ENCODE results near the gene SURF6.

The SURF6 gene

GRCh38 chr9:133347985-133348717 lies 12.2 kb upstream of the SURF6 start, which contains the start of the genes MED22 and RPL7A (continued):
- TF ChIP-seq, protein P1, sequence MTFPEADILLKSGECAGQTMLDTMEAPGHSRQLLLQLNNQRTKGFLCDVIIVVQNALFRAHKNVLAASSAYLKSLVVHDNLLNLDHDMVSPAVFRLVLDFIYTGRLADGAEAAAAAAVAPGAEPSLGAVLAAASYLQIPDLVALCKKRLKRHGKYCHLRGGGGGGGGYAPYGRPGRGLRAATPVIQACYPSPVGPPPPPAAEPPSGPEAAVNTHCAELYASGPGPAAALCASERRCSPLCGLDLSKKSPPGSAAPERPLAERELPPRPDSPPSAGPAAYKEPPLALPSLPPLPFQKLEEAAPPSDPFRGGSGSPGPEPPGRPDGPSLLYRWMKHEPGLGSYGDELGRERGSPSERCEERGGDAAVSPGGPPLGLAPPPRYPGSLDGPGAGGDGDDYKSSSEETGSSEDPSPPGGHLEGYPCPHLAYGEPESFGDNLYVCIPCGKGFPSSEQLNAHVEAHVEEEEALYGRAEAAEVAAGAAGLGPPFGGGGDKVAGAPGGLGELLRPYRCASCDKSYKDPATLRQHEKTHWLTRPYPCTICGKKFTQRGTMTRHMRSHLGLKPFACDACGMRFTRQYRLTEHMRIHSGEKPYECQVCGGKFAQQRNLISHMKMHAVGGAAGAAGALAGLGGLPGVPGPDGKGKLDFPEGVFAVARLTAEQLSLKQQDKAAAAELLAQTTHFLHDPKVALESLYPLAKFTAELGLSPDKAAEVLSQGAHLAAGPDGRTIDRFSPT (tag by site-specific recombination; IDR thresholded peaks at IDR 0.05), result no peak
- TF ChIP-seq BCL11B (tag by site-specific recombination; IDR thresholded peaks at IDR 0.05; ENCODE audit: low read depth), result no peak
- no peak for TF ChIP-seq ZNF514 (tag by site-specific recombination; IDR thresholded peaks at IDR 0.05)
- TF ChIP-seq ZNF132 (tag by site-specific recombination; IDR thresholded peaks at IDR 0.05; ENCODE audit: borderline replicate concordance), result no peak
- 0 out of 2 replicates have a peak, but pooled peaks have one; percentile 48 for TF ChIP-seq ZNF610 (tag by site-specific recombination; IDR thresholded peaks at IDR 0.05; ENCODE audit: borderline replicate concordance)
- no peak for TF ChIP-seq ZNF311 (tag by site-specific recombination; IDR thresholded peaks at IDR 0.05; ENCODE audit: borderline replicate concordance)
- TF ChIP-seq ZNF660 (tag by site-specific recombination; IDR thresholded peaks at IDR 0.05), result peak; percentile 69; the same call in 1 of the 2 replicates
- TF ChIP-seq MEIS1 (CRISPR knock-in tag; IDR thresholded peaks at IDR 0.05; ENCODE audit: borderline replicate concordance), result no peak
- TF ChIP-seq ZNF140 (tag by site-specific recombination; IDR thresholded peaks at IDR 0.05), result no peak
- no peak for TF ChIP-seq ZNF114 (tag by site-specific recombination; IDR thresholded peaks at IDR 0.05)
- no peak for TF ChIP-seq ZNF274 (IDR thresholded peaks at IDR 0.05; ENCODE audit: low read length)
- TF ChIP-seq ZNF274 (tag by site-specific recombination; IDR thresholded peaks at IDR 0.05; ENCODE audit: borderline replicate concordance), result no peak
- TF ChIP-seq, protein P2, sequence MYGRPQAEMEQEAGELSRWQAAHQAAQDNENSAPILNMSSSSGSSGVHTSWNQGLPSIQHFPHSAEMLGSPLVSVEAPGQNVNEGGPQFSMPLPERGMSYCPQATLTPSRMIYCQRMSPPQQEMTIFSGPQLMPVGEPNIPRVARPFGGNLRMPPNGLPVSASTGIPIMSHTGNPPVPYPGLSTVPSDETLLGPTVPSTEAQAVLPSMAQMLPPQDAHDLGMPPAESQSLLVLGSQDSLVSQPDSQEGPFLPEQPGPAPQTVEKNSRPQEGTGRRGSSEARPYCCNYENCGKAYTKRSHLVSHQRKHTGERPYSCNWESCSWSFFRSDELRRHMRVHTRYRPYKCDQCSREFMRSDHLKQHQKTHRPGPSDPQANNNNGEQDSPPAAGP (tag by site-specific recombination; IDR thresholded peaks at IDR 0.05), result peak; percentile 93; the same call in 1 of the 2 replicates
- TF ChIP-seq ZBTB1 (tag by site-specific recombination; IDR thresholded peaks at IDR 0.05), result no peak
- TF ChIP-seq, protein P3, sequence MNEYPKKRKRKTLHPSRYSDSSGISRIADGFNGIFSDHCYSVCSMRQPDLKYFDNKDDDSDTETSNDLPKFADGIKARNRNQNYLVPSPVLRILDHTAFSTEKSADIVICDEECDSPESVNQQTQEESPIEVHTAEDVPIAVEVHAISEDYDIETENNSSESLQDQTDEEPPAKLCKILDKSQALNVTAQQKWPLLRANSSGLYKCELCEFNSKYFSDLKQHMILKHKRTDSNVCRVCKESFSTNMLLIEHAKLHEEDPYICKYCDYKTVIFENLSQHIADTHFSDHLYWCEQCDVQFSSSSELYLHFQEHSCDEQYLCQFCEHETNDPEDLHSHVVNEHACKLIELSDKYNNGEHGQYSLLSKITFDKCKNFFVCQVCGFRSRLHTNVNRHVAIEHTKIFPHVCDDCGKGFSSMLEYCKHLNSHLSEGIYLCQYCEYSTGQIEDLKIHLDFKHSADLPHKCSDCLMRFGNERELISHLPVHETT (tag by site-specific recombination; IDR thresholded peaks at IDR 0.05), result peak; percentile 89
- TF ChIP-seq ZIC2 (tag by site-specific recombination; IDR thresholded peaks at IDR 0.05), result no peak
- TF ChIP-seq TSHZ1 (tag by site-specific recombination; IDR thresholded peaks at IDR 0.05; ENCODE audit: borderline replicate concordance), result no peak; the same call in 1 of the 2 replicates
- TF ChIP-seq ZNF423 (tag by site-specific recombination; IDR thresholded peaks at IDR 0.05), result no peak
- TF ChIP-seq GFI1B (tag by site-specific recombination; IDR thresholded peaks at IDR 0.05), result no peak
- TF ChIP-seq ZNF830 (tag by site-specific recombination; IDR thresholded peaks at IDR 0.05; ENCODE audit: low read depth), result no peak
- no peak for TF ChIP-seq ZNF157 (tag by site-specific recombination; IDR thresholded peaks at IDR 0.05)
- TF ChIP-seq ZNF133 (tag by site-specific recombination; IDR thresholded peaks at IDR 0.05), result no peak
- TF ChIP-seq ZXDB (tag by site-specific recombination; IDR thresholded peaks at IDR 0.05), result peak; percentile 94
- peak; percentile 68; the same call in 1 of the 2 replicates for TF ChIP-seq GLI4 (tag by site-specific recombination; IDR thresholded peaks at IDR 0.05)
- no peak for TF ChIP-seq ZNF223 (tag by site-specific recombination; IDR thresholded peaks at IDR 0.05)
- TF ChIP-seq ZNF324 (tag by site-specific recombination; IDR thresholded peaks at IDR 0.05), result peak; percentile 90; the same call in 1 of the 2 replicates
- TF ChIP-seq ZNF654 (tag by site-specific recombination; IDR thresholded peaks at IDR 0.05; ENCODE audit: low read depth), result no peak
- TF ChIP-seq, protein P4, sequence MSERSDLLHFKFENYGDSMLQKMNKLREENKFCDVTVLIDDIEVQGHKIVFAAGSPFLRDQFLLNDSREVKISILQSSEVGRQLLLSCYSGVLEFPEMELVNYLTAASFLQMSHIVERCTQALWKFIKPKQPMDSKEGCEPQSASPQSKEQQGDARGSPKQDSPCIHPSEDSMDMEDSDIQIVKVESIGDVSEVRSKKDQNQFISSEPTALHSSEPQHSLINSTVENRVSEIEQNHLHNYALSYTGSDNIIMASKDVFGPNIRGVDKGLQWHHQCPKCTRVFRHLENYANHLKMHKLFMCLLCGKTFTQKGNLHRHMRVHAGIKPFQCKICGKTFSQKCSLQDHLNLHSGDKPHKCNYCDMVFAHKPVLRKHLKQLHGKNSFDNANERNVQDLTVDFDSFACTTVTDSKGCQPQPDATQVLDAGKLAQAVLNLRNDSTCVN (tag by site-specific recombination; optimal IDR thresholded peaks at IDR 0.05), result peak; percentile 45
- no peak for TF ChIP-seq ZNF658 (tag by site-specific recombination; IDR thresholded peaks at IDR 0.05)
- TF ChIP-seq GLI2 (tag by site-specific recombination; IDR thresholded peaks at IDR 0.05; ENCODE audit: borderline replicate concordance, low read depth), result no peak
- TF ChIP-seq SP2 (tag by site-specific recombination; IDR thresholded peaks at IDR 0.05), result peak; percentile 37
- no peak for TF ChIP-seq HOXC10 (CRISPR knock-in tag; IDR thresholded peaks at IDR 0.05)
